Measurements from ENCODE around the gene KRTAP22-1. TPM values are rescaled to one million over a fixed set of nuclear protein-coding genes. Genes with fewer than 3 reads are reported as not detected.

Gene KRTAP22-1
- total and polyA plus RNA-seq, 2 of the 13 experiments (the other 11 are each of a cell fraction or from before 2014, with no cell fraction given) = not detected

DNA sequence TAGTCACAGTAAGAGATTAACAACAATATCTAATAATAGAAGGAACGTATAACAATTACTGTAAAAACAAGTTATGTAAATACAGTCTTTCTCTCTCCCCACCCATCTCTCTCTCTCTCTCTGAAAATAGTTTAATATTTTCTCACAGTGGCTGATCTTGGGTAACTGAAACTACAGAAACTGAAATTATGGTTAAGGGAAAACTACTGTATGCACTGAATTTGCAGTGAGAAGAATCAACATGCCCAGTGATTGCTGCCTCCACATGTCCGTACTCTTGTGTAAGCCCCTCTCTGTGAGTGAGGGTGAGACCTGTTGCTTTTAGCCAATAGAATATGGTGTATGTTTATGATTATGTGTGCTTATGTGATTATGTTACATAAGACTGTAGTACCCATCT, 11.2 kb downstream of the KRTAP22-1 start:
- intact Hi-C loops (cut with micrococcal nuclease; ENCODE audit: unreplicated experiment) (no loop called here), in situ Hi-C loops (cut with HindIII; ENCODE audit: extremely low pct_ligation_motif_present, low pct_unique_long_range_greater_than_20kb) (no loop called here)
- Histone ChIP-seq H3K79me2 (ENCODE audit: insufficient read depth, low read length) (no peaks in the 10 kb centered on the region), H3K36me3 (replicated peaks in 1 of 2; ENCODE audit: control insufficient read depth in 1 of 2, insufficient read depth in 2 of 2, low read length in 2 of 2) (no peaks in the 10 kb centered on the region), H3K9ac (ENCODE audit: insufficient read depth, low read depth, low read length) (no peak overlapping the region), H3K4me2 (ENCODE audit: low read depth, low read length) (no peak overlapping the region), H3K27me3 (ENCODE audit: control insufficient read depth in 1 of 2, insufficient read depth in 2 of 2, low read length in 2 of 2) (no peaks in the 10 kb centered on the region), H2AFZ (ENCODE audit: low read length) (no peak overlapping the region), H3K4me1 (ENCODE audit: insufficient read depth, low read length) (no peaks in the 10 kb centered on the region), H3K4me3 (replicated peaks in 1 of 3; ENCODE audit: insufficient read depth in 1 of 3, low read depth in 2 of 3, low read length in 3 of 3) (no peak overlapping the region), H3K9me3 (ENCODE audit: low read length) (peaks cover 93% of the 10 kb centered on the region), H3K27ac (ENCODE audit: extremely low read length, insufficient read depth, low read length) (no peak overlapping the region), H4K20me1 (ENCODE audit: insufficient read depth, low read length) (no peaks in the 10 kb centered on the region)
- ChIA-PET POLR2A (no interaction called here), CTCF (ENCODE audit: low intra/inter-chr PET ratio, low total read pairs) (no interaction called here)
- no TSS peak for BruUV-seq (replicated peaks)
- ATAC-seq = no peak
- FAIRE-seq = no peak
- no peak for TF ChIP-seq RBFOX2 (IDR thresholded peaks at IDR 0.05; ENCODE audit: low read depth, low read length)
- 33% methylated on average over 2 of the region's 2 CpGs for WGBS (ENCODE audit: low lambda C conversion rate)
- DNase-seq (ENCODE audit: low spot score) = no peak

- H4K20me1 ChIP-seq (ENCODE audit: insufficient read depth, low read length) = no peaks in the 10 kb centered on the region
- ChIA-PET POLR2A (no interaction called here), CTCF (ENCODE audit: low intra/inter-chr PET ratio, low total read pairs) (no interaction called here)
- peaks cover 84% of the 10 kb centered on the region for H3K9me3 ChIP-seq (ENCODE audit: low read length)
- H3K4me2 ChIP-seq (ENCODE audit: low read depth, low read length) = no peak within 1 kb of the TSS
- intact Hi-C loops (cut with micrococcal nuclease; ENCODE audit: unreplicated experiment) (no loop called here), in situ Hi-C loops (cut with HindIII; ENCODE audit: extremely low pct_ligation_motif_present, low pct_unique_long_range_greater_than_20kb) (no loop called here)
- no peak within 1 kb of the TSS for H3K9ac ChIP-seq (ENCODE audit: insufficient read depth, low read depth, low read length)
- no peaks in the 10 kb centered on the region for H3K79me2 ChIP-seq (ENCODE audit: insufficient read depth, low read length)
- DNase-seq (ENCODE audit: low spot score) = no peak
- no peak for TF ChIP-seq SMARCE1 (IDR thresholded peaks at IDR 0.05; ENCODE audit: borderline replicate concordance)
- TF ChIP-seq ELF4 (CRISPR knock-in tag; IDR thresholded peaks at IDR 0.05; ENCODE audit: borderline replicate concordance) = no peak
- no peak for TF ChIP-seq BATF2 (CRISPR knock-in tag; IDR thresholded peaks at IDR 0.05)
- no peak for TF ChIP-seq KMT2B (CRISPR knock-in tag; IDR thresholded peaks at IDR 0.05)
- no peak for TF ChIP-seq LBX2 (CRISPR knock-in tag; IDR thresholded peaks at IDR 0.05; ENCODE audit: borderline replicate concordance)
- no peak for TF ChIP-seq ZNF33A (CRISPR knock-in tag; IDR thresholded peaks at IDR 0.05; ENCODE audit: borderline replicate concordance)
- TF ChIP-seq ZNF800 (CRISPR knock-in tag; IDR thresholded peaks at IDR 0.05) = no peak
- no peak for TF ChIP-seq FOXK1 (CRISPR knock-in tag; IDR thresholded peaks at IDR 0.05; ENCODE audit: borderline replicate concordance, low read depth)
- no peak for TF ChIP-seq E2F2 (CRISPR knock-in tag; IDR thresholded peaks at IDR 0.05; ENCODE audit: borderline replicate concordance)
- no peak within 1 kb of the TSS for H2AFZ ChIP-seq (ENCODE audit: low read length)
- no peaks in the 10 kb centered on the region for H3K4me1 ChIP-seq (ENCODE audit: insufficient read depth, low read length)
- no peak within 1 kb of the TSS for H3K27ac ChIP-seq (ENCODE audit: extremely low read length, insufficient read depth, low read length)
- H3K27me3 ChIP-seq (ENCODE audit: control insufficient read depth in 1 of 2, insufficient read depth in 2 of 2, low read length in 2 of 2) = no peaks in the 10 kb centered on the region
- no peak for ATAC-seq
- 0% methylated on average over 1 of the region's 2 CpGs for WGBS (ENCODE audit: low lambda C conversion rate)
- no peak within 1 kb of the TSS for H3K4me3 ChIP-seq (replicated peaks in 1 of 3; ENCODE audit: insufficient read depth in 1 of 3, low read depth in 2 of 3, low read length in 3 of 3)
- no peak for FAIRE-seq
- no peaks in the 10 kb centered on the region for H3K36me3 ChIP-seq (replicated peaks in 1 of 2; ENCODE audit: control insufficient read depth in 1 of 2, insufficient read depth in 2 of 2, low read length in 2 of 2)
- BruUV-seq (replicated peaks) = no TSS peak
These were observed 12.9 kb downstream of the KRTAP22-1 start, which contains the start of gene KRTAP6-1 for GRCh38 chr21:30613836-30614235. Gene KRTAP6-1 (minus strand): TSS chr21:30613930. CDS start chr21:30613904, 26 bp downstream.
